Right atrium auricular region (tissue), 2 donors: ENCODE data around the gene TXNL4B. TPM values are rescaled to one million over a fixed set of nuclear protein-coding genes. Genes with fewer than 3 reads are reported as not detected.

Experiments
- DNase-seq: peaks from one replicate; pipeline ENCODE4 v3.0.0-alpha.2; 2019; ENCODE audit warnings: low spot score
- H3K27ac ChIP-seq, 2 donors: fragments of 200-600 bp; sonication (generic); 1 replicate in 1 of 2; 2 replicates in 1 of 2; pipeline ENCODE4 v1.5.1; 2016 to 2019
- H3K27me3 ChIP-seq, 2 donors: fragments of 200-600 bp; sonication (generic); one replicate each; pipeline versions ENCODE4 v1.5.1 to v1.6.0; 2017 to 2019
- H3K36me3 ChIP-seq: fragments of 200-600 bp; sonication (generic); one replicate; pipeline ENCODE4 v1.5.1; 2016
- H3K4me1 ChIP-seq, 2 donors: fragments of 200-600 bp; sonication (generic); one replicate each; pipeline versions ENCODE4 v1.5.1 to v1.6.0; 2017 to 2019
- H3K4me3 ChIP-seq, 2 donors: fragments of 200-600 bp; sonication (generic); 1 replicate in 1 of 2; 2 replicates in 1 of 2; pipeline ENCODE4 v1.5.1; 2017 to 2019; ENCODE audit warnings: mild to moderate bottlenecking in 1 of 2, moderate library complexity in 1 of 2
- H3K9me3 ChIP-seq, 2 donors: fragments of 200-600 bp; sonication (generic); one replicate each; pipeline ENCODE4 v1.5.1; 2019
- CTCF ChIP-seq, 2 donors: fragments of 200-600 bp; sonication (generic); IDR thresholded peaks; one replicate each; pipeline ENCODE4 v1.5.1; 2019; ENCODE audit warnings: antibody characterized with exemption in 2 of 2
- total RNA-seq, 2 donors: library from RNA; depleted of rRNA; stranded (reverse); fragments of >200 nt; gene quantifications; one replicate each; pipeline ENCODE4 v1.1.0, GENCODE V29; 2016

TXNL4B gene
- total RNA-seq, 2 donors from 2014 or later, result 3.9 to 7.0 TPM

- Histone ChIP-seq H3K36me3 (no peaks in the 10 kb centered on the region), H3K9me3 (no peaks in the 10 kb centered on the region), H3K27me3 (no peaks in the 10 kb centered on the region), H3K4me3 (no peak overlapping the region), H3K4me1 (peaks cover 0 to 8% of the 10 kb centered on the region in 2 donors), H3K27ac (no peak overlapping the region)
- TF ChIP-seq CTCF (IDR thresholded peaks at IDR 0.05), result no peak
- peak; percentile 34 for DNase-seq
Observed at GRCh38 chr16:72122308-72122707, 28.9 kb upstream of the TXNL4B start.

GRCh38 chr16:72120026-72120425 lies 26.6 kb upstream of the TXNL4B start:
- H3K27me3 ChIP-seq, result no peaks in the 10 kb centered on the region
- no peak for TF ChIP-seq CTCF (IDR thresholded peaks at IDR 0.05)
- peak; percentile 30 for DNase-seq

GRCh38 chr16:72113616-72113945 lies 20.2 kb upstream of the TXNL4B start:
- no peak for DNase-seq
- Histone ChIP-seq H3K4me1 (no peaks in the 10 kb centered on the region), H3K9me3 (no peaks in the 10 kb centered on the region), H3K27ac (no peak overlapping the region), H3K36me3 (peaks cover 40% of the 10 kb centered on the region), H3K4me3 (no peak overlapping the region), H3K27me3 (no peaks in the 10 kb centered on the region)
- no peak for TF ChIP-seq CTCF (IDR thresholded peaks at IDR 0.05)

More at GRCh38 chr16:72120026-72120425, 26.6 kb upstream of the TXNL4B start:
- Histone ChIP-seq H3K4me3 (no peak overlapping the region), H3K36me3 (no peaks in the 10 kb centered on the region), H3K9me3 (no peaks in the 10 kb centered on the region), H3K27ac (no peak overlapping the region), H3K4me1 (peaks cover 0 to 5% of the 10 kb centered on the region in 2 donors)

- peaks cover 45% of the 10 kb centered on the region for H3K36me3 ChIP-seq
- no peak for DNase-seq
- no peak overlapping the region for H3K27ac ChIP-seq
- no peak for TF ChIP-seq CTCF (IDR thresholded peaks at IDR 0.05)
- no peaks in the 10 kb centered on the region for H3K4me1 ChIP-seq
- no peak overlapping the region for H3K4me3 ChIP-seq
- H3K27me3 ChIP-seq, result no peaks in the 10 kb centered on the region
- no peaks in the 10 kb centered on the region for H3K9me3 ChIP-seq
Observed at GRCh38 chr16:72112906-72113615, 19.6 kb upstream of the TXNL4B start.

- no peak for DNase-seq
- H3K9me3 ChIP-seq, result no peaks in the 10 kb centered on the region
- no peaks in the 10 kb centered on the region for H3K4me1 ChIP-seq
- no peak overlapping the region for H3K27ac ChIP-seq
- H3K4me3 ChIP-seq, result no peak overlapping the region
- H3K27me3 ChIP-seq, result no peaks in the 10 kb centered on the region
- H3K36me3 ChIP-seq, result peaks cover 51% of the 10 kb centered on the region
- no peak for TF ChIP-seq CTCF (IDR thresholded peaks at IDR 0.05)
Observed at GRCh38 chr16:72112452-72112792, 19.0 kb upstream of the TXNL4B start.
